Measurements from ENCODE around the gene POLR2A. TPM values are rescaled to one million over a fixed set of nuclear protein-coding genes. Genes with fewer than 3 reads are reported as not detected.

The POLR2A gene
- total RNA-seq, 4 donors from 2014 or later = 19.7 to 167 (median 77.6) TPM

GRCh38 chr17:7476494-7476893 lies 7.7 kb upstream of the POLR2A start:
- Histone ChIP-seq H3K27ac (peak overlapping the region; percentile 99 to 100), H3K9me3 (no peaks in the 10 kb centered on the region), H3K27me3 (no peaks in the 10 kb centered on the region), H3K36me3 (no peaks in the 10 kb centered on the region), H3K4me1 (peaks cover 0 to 4% of the 10 kb centered on the region in 2 donors), H3K4me3 (no peak overlapping the region)
- DNase-seq = no peak
- no peak for TF ChIP-seq POLR2A (IDR thresholded peaks at IDR 0.05)
- TF ChIP-seq CTCF (IDR thresholded peaks at IDR 0.05) = no peak
- intact Hi-C loops (cut with DNase I; ENCODE audit: low total_unique reads) = no loop called here

- peak overlapping the region in 1 of 2 donors; percentile 95 for H3K4me3 ChIP-seq
- intact Hi-C loops (cut with DNase I; ENCODE audit: low total_unique reads) = no loop called here
These were observed 7.2 kb upstream of the POLR2A start for GRCh38 chr17:7476951-7477350.

GRCh38 chr17:7477392-7478275 lies 6.5 kb upstream of the POLR2A start:
- H3K4me3 ChIP-seq = peak overlapping the region; percentile 78 to 95
- no peaks in the 10 kb centered on the region for H3K9me3 ChIP-seq
- no peaks in the 10 kb centered on the region for H3K36me3 ChIP-seq
- no peak for DNase-seq
- peak overlapping the region; percentile 99 to 100 for H3K27ac ChIP-seq
- H3K4me1 ChIP-seq = peaks cover 0 to 4% of the 10 kb centered on the region in 2 donors
- intact Hi-C loops (cut with DNase I; ENCODE audit: low total_unique reads) = no loop called here
- TF ChIP-seq CTCF (IDR thresholded peaks at IDR 0.05) (no peak), POLR2A (IDR thresholded peaks at IDR 0.05) (peak in 1 of 2 donors; percentile 32)
- no peaks in the 10 kb centered on the region for H3K27me3 ChIP-seq

More at GRCh38 chr17:7476951-7477350, 7.2 kb upstream of the POLR2A start:
- no peaks in the 10 kb centered on the region for H3K36me3 ChIP-seq
- no peak for DNase-seq
- H3K4me1 ChIP-seq = peaks cover 0 to 4% of the 10 kb centered on the region in 2 donors
- H3K27me3 ChIP-seq = no peaks in the 10 kb centered on the region
- no peaks in the 10 kb centered on the region for H3K9me3 ChIP-seq
- peak overlapping the region; percentile 99 to 100 for H3K27ac ChIP-seq
- TF ChIP-seq CTCF (IDR thresholded peaks at IDR 0.05) (no peak), POLR2A (IDR thresholded peaks at IDR 0.05) (no peak)

GRCh38 chr17:7478276-7479212 lies 5.6 kb upstream of the POLR2A start:
- H3K27me3 ChIP-seq = no peaks in the 10 kb centered on the region
- intact Hi-C loops (cut with DNase I; ENCODE audit: low total_unique reads) = no loop called here
- H3K4me3 ChIP-seq = peak overlapping the region; percentile 78 to 95
- H3K36me3 ChIP-seq = no peaks in the 10 kb centered on the region
- H3K4me1 ChIP-seq = peaks cover 0 to 4% of the 10 kb centered on the region in 2 donors
- H3K27ac ChIP-seq = peak overlapping the region; percentile 99 to 100
- no peaks in the 10 kb centered on the region for H3K9me3 ChIP-seq
- TF ChIP-seq POLR2A (IDR thresholded peaks at IDR 0.05) (peak in 1 of 2 donors; percentile 1), CTCF (IDR thresholded peaks at IDR 0.05) (no peak)
- peak; percentile 63 to 64 for DNase-seq

Measured in uterus (tissue), 4 donors.